ENCODE results near the gene IFNE.

- no peak for TF ChIP-seq EP300 (IDR thresholded peaks at IDR 0.05; ENCODE audit: borderline replicate concordance in 1 of 2, low read depth in 1 of 2, low read length in 1 of 2)
- TF ChIP-seq CTCF (IDR thresholded peaks at IDR 0.05) = no peak
- no peak for TF ChIP-seq RFX5 (IDR thresholded peaks at IDR 0.05; ENCODE audit: low read length)
- TF ChIP-seq GATA2 (CRISPR knock-in tag; IDR thresholded peaks at IDR 0.05) = no peak
- no peak for TF ChIP-seq TAF1 (IDR thresholded peaks at IDR 0.05; ENCODE audit: borderline replicate concordance, low read depth, low read length)
- TF ChIP-seq, protein P1, sequence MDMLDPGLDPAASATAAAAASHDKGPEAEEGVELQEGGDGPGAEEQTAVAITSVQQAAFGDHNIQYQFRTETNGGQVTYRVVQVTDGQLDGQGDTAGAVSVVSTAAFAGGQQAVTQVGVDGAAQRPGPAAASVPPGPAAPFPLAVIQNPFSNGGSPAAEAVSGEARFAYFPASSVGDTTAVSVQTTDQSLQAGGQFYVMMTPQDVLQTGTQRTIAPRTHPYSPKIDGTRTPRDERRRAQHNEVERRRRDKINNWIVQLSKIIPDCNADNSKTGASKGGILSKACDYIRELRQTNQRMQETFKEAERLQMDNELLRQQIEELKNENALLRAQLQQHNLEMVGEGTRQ (IDR thresholded peaks at IDR 0.05; ENCODE audit: borderline replicate concordance, low read depth, low read length) = no peak
- no peak for TF ChIP-seq RCOR1 (IDR thresholded peaks at IDR 0.05; ENCODE audit: low read length)
Observed at GRCh38 chr9:21507483-21507790, 25.3 kb upstream of the IFNE start.

All from SK-N-SH (cell line).